Effector memory CD4-positive, alpha-beta T cell (primary cell): ENCODE results near the gene CYB5R2.

ENCODE experiments used
- DNase-seq, 3 donors: peaks; one replicate each; pipeline ENCODE4 v3.0.0-alpha.2; 2020
- H3K27ac ChIP-seq: 2 replicates; pipeline ENCODE4 v1.7.0; 2013; ENCODE audit warnings: mild to moderate bottlenecking, low read length, moderate library complexity; ENCODE audit not compliant: insufficient read depth, poor library complexity, severe bottlenecking
- H3K27me3 ChIP-seq: replicated peaks from 2 replicates; pipeline ENCODE4 v1.7.0; 2013; ENCODE audit warnings: mild to moderate bottlenecking, low read length; ENCODE audit not compliant: insufficient read depth, control insufficient read depth, poor library complexity, severe bottlenecking
- H3K36me3 ChIP-seq: 2 replicates; pipeline ENCODE4 v1.7.0; 2013; ENCODE audit warnings: mild to moderate bottlenecking, low read length, moderate library complexity; ENCODE audit not compliant: control insufficient read depth, insufficient read depth
- H3K4me1 ChIP-seq: 2 replicates; pipeline ENCODE4 v1.7.0; 2013; ENCODE audit warnings: low read length, mild to moderate bottlenecking; ENCODE audit not compliant: control insufficient read depth, insufficient read depth, poor library complexity, severe bottlenecking
- H3K4me3 ChIP-seq: 2 replicates; pipeline ENCODE4 v1.7.0; 2013; ENCODE audit warnings: low read length, low read depth, mild to moderate bottlenecking; ENCODE audit not compliant: insufficient read depth, poor library complexity, severe bottlenecking
- H3K9me3 ChIP-seq: 2 replicates; pipeline ENCODE4 v1.7.0; 2013; ENCODE audit warnings: mild to moderate bottlenecking, low read length, moderate library complexity; ENCODE audit not compliant: control insufficient read depth

The CYB5R2 gene

DNA sequence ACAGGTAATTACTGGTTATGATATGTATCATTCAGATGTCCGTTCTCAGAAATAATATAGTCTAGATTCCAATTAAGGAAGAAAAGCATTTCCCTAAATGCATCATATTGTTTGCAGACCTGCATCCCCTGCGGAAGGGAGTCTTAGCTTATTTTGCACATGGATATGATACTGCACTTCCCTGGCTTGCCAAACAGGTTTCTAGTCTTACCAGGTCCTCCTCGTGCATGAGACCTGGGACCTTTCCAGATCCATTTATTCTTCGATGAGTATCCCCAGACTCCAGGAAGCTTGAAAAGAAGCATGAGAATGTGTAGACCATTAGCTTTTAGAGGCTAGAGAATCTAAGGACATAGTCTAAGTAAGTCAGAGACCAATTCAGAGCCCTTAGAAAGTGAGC lies 30.6 kb downstream of the CYB5R2 start:
- Histone ChIP-seq H3K4me1 (no peaks in the 10 kb centered on the region), H3K9me3 (no peaks in the 10 kb centered on the region)
- no peak for DNase-seq

DNA sequence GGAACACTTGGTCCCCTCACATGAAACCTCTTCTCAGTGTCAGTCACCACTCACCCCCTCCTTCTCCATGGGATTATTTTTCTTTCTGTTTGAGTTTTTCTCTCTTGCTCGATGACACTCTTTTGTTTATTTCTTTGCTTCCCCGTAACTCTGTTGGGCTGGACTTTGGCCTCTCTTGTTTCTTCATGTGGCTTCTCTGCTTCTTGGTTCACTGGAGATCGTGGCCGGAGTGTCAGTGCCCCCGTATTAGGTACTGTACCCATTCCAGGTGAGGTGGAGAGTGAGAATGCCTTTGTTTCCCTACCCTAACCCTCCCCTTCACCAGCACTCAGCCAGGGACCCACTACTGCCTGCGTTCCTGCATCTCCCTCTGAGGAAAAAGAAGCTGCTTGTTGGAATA lies 32.5 kb downstream of the CYB5R2 start:
- no peak for DNase-seq
- no peaks in the 10 kb centered on the region for H3K27me3 ChIP-seq
- H3K27ac ChIP-seq = no peak overlapping the region
- H3K4me3 ChIP-seq = no peak overlapping the region
- H3K9me3 ChIP-seq = no peaks in the 10 kb centered on the region
- no peaks in the 10 kb centered on the region for H3K4me1 ChIP-seq
- H3K36me3 ChIP-seq = no peaks in the 10 kb centered on the region

More for the DNA sequence above, 30.6 kb downstream of the CYB5R2 start:
- H3K36me3 ChIP-seq = no peaks in the 10 kb centered on the region
- H3K4me3 ChIP-seq = no peak overlapping the region
- no peaks in the 10 kb centered on the region for H3K27me3 ChIP-seq
- no peak overlapping the region for H3K27ac ChIP-seq

DNA sequence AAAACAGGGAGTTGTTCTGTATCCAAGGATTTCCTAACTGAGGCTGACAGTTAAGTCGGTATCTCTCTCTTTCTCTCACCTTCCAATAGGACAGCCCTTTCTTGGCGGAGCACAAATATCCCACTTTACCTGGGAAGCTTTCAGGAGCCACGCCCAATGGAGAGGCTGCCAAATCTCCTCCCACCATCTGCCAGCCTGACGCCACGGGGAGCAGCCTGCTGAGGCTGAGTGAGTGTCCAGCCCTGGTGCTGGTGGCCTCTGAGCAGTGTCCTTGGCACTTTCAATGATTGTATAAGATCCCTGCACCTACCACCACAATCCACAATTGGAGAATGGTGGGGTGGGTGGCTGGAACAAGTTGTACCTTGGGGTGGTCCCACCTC lies 33.7 kb downstream of the CYB5R2 start:
- no peak overlapping the region for H3K27ac ChIP-seq
- no peaks in the 10 kb centered on the region for H3K27me3 ChIP-seq
- no peaks in the 10 kb centered on the region for H3K4me1 ChIP-seq
- H3K4me3 ChIP-seq = no peak overlapping the region
- H3K36me3 ChIP-seq = no peaks in the 10 kb centered on the region
- H3K9me3 ChIP-seq = no peaks in the 10 kb centered on the region
- DNase-seq = no peak

DNA sequence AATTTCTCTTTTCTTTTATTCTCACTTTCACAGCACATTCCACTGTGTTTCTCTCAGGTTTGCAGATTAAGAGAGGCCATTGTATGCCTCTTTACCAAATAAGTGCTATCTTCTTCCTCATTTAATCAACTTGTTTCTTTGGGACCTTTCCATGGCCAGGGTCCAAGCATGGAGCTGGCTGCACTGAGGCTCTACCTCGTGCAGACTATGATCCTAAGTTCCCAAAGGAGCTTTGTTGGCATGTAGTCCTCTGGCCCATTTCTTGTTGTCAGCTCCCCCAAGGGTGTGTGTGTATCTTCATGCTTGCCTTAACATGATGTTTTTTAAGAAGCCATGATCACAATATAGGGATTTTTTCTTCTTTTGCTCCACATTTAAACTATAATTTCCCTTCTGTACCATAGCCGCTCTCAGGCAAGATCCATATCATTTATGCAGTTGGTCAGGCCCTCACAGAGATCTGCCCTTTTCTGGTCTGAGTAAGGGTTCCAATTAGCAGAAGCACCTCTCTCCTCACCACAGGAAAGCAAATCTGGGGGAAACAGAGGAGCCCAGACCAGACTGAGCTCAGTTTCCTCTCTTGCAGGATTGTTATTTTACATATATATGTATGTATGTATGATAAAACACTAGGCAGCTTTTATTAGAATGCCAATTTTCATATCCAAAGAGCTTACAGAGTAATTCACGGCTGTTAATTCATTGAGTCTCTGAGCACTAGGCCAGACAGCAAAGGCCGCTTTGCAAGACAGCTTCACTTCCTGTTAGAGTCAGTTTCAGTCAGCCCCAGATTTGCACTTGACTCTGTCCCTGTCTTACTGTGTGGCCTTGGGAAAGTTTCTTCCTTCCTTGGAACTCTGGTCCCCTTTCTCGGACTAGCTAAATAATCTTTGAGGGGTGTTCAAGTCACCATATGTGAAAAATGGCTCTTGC lies 34.3 kb downstream of the CYB5R2 start:
- H3K36me3 ChIP-seq = no peaks in the 10 kb centered on the region
- no peaks in the 10 kb centered on the region for H3K4me1 ChIP-seq
- H3K27me3 ChIP-seq = no peaks in the 10 kb centered on the region
- no peaks in the 10 kb centered on the region for H3K9me3 ChIP-seq
- no peak overlapping the region for H3K4me3 ChIP-seq
- H3K27ac ChIP-seq = no peak overlapping the region
- DNase-seq = no peak

DNA sequence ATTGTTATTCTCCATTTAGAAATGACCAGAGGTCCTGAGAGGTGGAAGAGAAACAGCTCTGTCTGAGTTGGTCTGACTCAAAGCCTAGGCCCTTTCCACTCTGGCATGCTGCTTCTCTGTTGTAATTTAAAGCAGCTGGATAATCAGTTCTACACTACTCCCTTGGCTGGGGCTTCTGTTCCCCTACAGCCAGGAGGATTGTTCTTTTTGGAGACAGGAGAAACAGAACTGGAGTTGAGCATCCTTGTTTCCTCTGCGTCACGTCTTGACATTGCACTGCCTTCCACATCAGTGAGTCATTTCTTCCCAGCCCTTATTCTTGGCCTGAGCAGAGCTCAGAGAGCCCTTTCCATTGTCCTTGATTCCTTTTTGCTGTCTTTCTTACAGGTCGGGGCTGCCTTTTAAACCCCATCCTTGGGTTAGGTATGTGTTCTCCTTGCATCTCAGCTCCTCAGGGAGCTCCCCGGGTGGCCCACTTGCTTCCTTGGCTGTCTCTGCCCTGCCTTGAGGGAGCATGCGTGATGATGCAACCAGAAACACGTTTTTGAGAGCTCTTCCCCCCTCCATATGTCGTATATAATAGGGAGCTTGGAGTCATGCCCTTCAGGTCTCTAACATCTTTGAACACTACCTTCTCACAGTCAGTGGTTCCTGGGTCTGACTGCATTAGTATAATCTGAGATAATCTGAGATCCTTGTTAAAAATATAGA lies 35.7 kb downstream of the CYB5R2 start:
- Histone ChIP-seq H3K4me1 (no peaks in the 10 kb centered on the region), H3K36me3 (peaks cover 6% of the 10 kb centered on the region), H3K27ac (no peak overlapping the region), H3K4me3 (no peak overlapping the region), H3K9me3 (no peaks in the 10 kb centered on the region), H3K27me3 (no peaks in the 10 kb centered on the region)
- no peak for DNase-seq

DNA sequence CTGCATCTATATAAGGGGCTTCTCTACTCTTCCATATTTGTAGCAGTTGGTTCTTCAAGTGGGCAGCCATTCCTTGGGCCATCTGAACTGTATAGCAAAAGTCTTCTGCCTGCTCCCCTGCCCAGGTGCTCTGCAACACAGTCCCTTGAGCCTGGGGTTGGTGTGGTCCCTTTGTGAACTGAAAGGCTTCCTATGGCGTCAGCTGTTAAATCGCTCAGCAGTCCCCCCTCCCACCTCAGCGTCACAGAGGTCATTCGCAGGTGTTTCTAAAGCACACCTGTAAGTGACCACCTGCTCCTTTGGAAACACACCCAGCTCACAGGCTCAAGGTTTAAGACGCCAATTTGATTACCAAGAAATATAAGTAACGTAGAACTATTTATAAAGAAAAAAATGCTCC lies 37.0 kb downstream of the CYB5R2 start:
- Histone ChIP-seq H3K36me3 (peaks cover 15% of the 10 kb centered on the region), H3K27ac (no peak overlapping the region), H3K4me3 (no peak overlapping the region), H3K4me1 (no peaks in the 10 kb centered on the region), H3K27me3 (no peaks in the 10 kb centered on the region), H3K9me3 (no peaks in the 10 kb centered on the region)
- no peak for DNase-seq

DNA sequence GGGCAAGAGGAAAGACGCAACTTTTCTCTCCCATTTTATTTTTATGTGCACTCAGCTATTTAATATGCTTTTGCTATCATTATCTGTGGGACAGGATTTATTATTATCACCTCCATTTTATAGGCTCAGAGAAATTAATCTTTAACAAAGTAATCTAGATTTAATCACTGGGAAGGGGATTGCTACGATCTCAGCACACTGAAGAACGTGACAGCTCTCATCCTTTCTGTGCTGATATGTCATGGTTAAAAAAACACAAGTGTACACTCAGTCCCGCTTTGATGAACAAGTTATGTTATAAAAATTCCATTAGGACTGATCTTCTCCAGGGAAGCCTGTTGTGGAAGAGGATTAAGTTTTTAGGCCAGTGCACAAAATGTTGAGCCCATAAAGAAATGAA lies 37.6 kb downstream of the CYB5R2 start:
- Histone ChIP-seq H3K36me3 (peaks cover 17% of the 10 kb centered on the region), H3K27ac (no peak overlapping the region), H3K4me1 (no peaks in the 10 kb centered on the region), H3K4me3 (no peak overlapping the region), H3K9me3 (no peaks in the 10 kb centered on the region), H3K27me3 (no peaks in the 10 kb centered on the region)
- no peak for DNase-seq

DNA sequence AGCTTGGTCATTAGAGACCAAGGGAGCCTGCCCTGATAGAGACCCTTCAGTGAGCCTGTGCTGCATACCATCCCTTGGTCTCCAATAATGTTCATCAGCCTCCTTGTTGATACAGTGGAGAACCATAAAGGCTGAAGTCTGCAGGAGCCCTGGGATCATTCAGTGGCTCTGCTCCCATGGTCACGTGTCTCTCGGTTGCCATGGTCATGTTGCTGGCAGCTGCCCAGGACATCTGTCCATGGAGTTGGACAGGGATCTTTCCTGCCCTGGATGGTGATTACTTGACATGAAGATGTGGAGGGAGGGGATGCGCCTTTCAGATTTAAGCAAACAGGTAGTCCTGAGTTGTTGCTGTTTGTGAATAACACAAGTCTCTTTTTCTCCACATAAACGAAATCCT lies 38.2 kb downstream of the CYB5R2 start:
- no peaks in the 10 kb centered on the region for H3K9me3 ChIP-seq
- peaks cover 17% of the 10 kb centered on the region for H3K36me3 ChIP-seq
- no peaks in the 10 kb centered on the region for H3K27me3 ChIP-seq
- H3K4me3 ChIP-seq = no peak overlapping the region
- no peak overlapping the region for H3K27ac ChIP-seq
- DNase-seq = no peak
- H3K4me1 ChIP-seq = no peaks in the 10 kb centered on the region

DNA sequence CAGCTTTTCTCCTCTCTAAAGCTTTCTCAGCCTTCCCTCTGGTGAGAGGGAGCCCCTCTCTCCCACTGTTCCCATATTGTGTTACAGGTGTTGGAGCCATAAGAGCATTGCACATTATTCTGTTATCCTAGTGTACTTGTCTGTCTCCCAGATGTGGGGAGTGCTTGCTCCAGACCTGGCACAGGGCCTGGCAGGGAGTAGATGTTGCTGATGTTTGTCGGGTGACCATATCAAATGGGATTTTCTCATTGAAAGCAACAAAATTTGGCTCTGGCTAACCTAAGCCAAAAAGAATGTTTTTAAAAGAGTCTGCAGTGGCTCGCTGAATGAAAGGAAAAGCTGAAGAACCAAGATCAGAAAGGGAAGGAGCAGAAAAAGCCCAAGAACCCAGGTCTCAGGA lies 41.1 kb downstream of the CYB5R2 start:
- Histone ChIP-seq H3K4me3 (no peak overlapping the region), H3K9me3 (no peaks in the 10 kb centered on the region), H3K4me1 (no peaks in the 10 kb centered on the region), H3K27ac (no peak overlapping the region), H3K27me3 (no peaks in the 10 kb centered on the region), H3K36me3 (peaks cover 17% of the 10 kb centered on the region)
- DNase-seq = no peak

DNA sequence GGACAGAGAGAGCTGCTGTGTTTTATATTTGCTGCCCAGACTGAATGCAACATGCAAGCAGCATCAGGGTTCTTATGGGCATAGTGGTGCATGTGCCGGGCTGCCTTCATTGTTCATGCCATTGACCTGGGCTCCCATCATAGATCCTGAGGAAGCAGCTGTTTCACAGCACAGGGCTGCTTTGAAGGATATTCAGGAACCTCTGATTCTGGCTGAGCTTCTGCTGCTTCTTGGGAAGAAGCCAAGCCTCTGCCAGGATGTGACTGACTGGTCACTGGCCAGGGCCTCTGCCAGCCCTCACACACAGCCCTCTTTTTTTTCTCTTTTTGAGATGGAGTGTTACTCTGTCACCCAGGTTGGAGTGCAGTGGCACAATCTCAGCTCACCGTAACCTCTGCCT lies 43.3 kb downstream of the CYB5R2 start:
- DNase-seq = no peak
- Histone ChIP-seq H3K9me3 (no peaks in the 10 kb centered on the region), H3K36me3 (peaks cover 17% of the 10 kb centered on the region), H3K4me3 (no peak overlapping the region), H3K4me1 (no peaks in the 10 kb centered on the region), H3K27ac (no peak overlapping the region), H3K27me3 (no peaks in the 10 kb centered on the region)
